Panc1 (cell line): Measurements from ENCODE around the gene SYT12. TPM values are rescaled to one million over a fixed set of nuclear protein-coding genes. Genes with fewer than 3 reads are reported as not detected.

ENCODE experiments used
- ATAC-seq: fragments of 200-7000 bp; cut with Tn5 transposase; 2 replicates; pipeline ENCODE4 v1.9.1; 2020; ENCODE audit warnings: mild to moderate bottlenecking, moderate library complexity
- BruUV-seq: library from RNA; stranded (reverse); fragments of 400-500 nt; replicated peaks from 2 replicates; lab custom pipeline; 2021; lab: Mats Ljungman, UMichigan
- CTCF ChIA-PET: fragments of 300-600 bp; sonication (Branson Sonifier 250); formaldehyde crosslinking; loops from one replicate; lab custom pipeline; 2022; ENCODE audit warnings: antibody characterized with exemption; lab: Charles Lee
- POLR2A ChIA-PET: fragments of 300-600 bp; sonication (Branson Sonifier 250); formaldehyde crosslinking; loops from one replicate; lab custom pipeline; 2022; ENCODE audit warnings: antibody characterized with exemption; lab: Charles Lee
- DNase-seq: peaks from one replicate; pipeline ENCODE4 v3.0.0-alpha.2; 2010; ENCODE audit warnings: low read depth, low spot score
- H3K27ac ChIP-seq: 2 replicates; pipeline ENCODE4 v1.5.1; 2011; ENCODE audit warnings: mild to moderate bottlenecking, low read length, inconsistent platforms
- H3K27me3 ChIP-seq: fragments of 200-500 bp; sonication (Bioruptor generic); 2 replicates; pipeline ENCODE4 v1.6.0; 2014; ENCODE audit warnings: low read length, inconsistent platforms; ENCODE audit not compliant: control insufficient read depth, insufficient read depth
- H3K36me3 ChIP-seq: fragments of 200-500 bp; sonication (Bioruptor generic); 2 replicates; pipeline ENCODE4 v1.5.1; 2014; ENCODE audit warnings: inconsistent platforms, mild to moderate bottlenecking, low read length, moderate library complexity; ENCODE audit not compliant: control insufficient read depth, insufficient read depth
- H3K4me1 ChIP-seq: 2 replicates; pipeline ENCODE4 v1.5.1; 2011; ENCODE audit warnings: inconsistent platforms, mild to moderate bottlenecking, low read length, moderate library complexity; ENCODE audit not compliant: control insufficient read depth, insufficient read depth
- H3K4me3 ChIP-seq, 2 experiments: 2 replicates each; pipeline ENCODE4 v1.5.1; 2011 to 2012; ENCODE audit warnings: low read depth in 2 of 2, low read length in 2 of 2, mild to moderate bottlenecking in 2 of 2, inconsistent platforms in 1 of 2, moderate library complexity in 1 of 2
- H3K9me3 ChIP-seq: fragments of 200-500 bp; sonication (Bioruptor generic); 2 replicates; pipeline ENCODE4 v1.5.1; 2014; ENCODE audit warnings: low read depth, mild to moderate bottlenecking, inconsistent platforms, low read length, moderate library complexity; ENCODE audit not compliant: control insufficient read depth, insufficient read depth
- CTCF ChIP-seq: fragments of 450-650 bp; IDR thresholded peaks from 2 replicates; pipeline ENCODE4 v1.5.1; 2017; ENCODE audit warnings: mild to moderate bottlenecking
- POLR2AphosphoS5 ChIP-seq: IDR thresholded peaks from 2 replicates; pipeline ENCODE4 v1.6.1; 2012; ENCODE audit warnings: mild to moderate bottlenecking, low read depth, low read length, moderate library complexity
- REST ChIP-seq, 2 experiments: IDR thresholded peaks; 2 replicates each; pipeline ENCODE4 v1.6.1; 2011 to 2012; ENCODE audit warnings: low read depth in 2 of 2, control low read depth in 1 of 2, low read length in 1 of 2, mild to moderate bottlenecking in 1 of 2, moderate library complexity in 1 of 2; ENCODE audit not compliant: insufficient read depth in 1 of 2
- SIN3A ChIP-seq: IDR thresholded peaks from 2 replicates; pipeline ENCODE4 v1.6.1; 2012; ENCODE audit warnings: low read depth, mild to moderate bottlenecking, low read length, moderate library complexity, borderline replicate concordance; ENCODE audit not compliant: insufficient read depth
- TCF7L2 ChIP-seq: IDR thresholded peaks from 2 replicates; pipeline ENCODE4 v1.6.1; 2011; ENCODE audit warnings: mild to moderate bottlenecking, low read depth, low read length, inconsistent platforms
- in situ Hi-C: cut with HindIII; loops from 2 replicates; pipeline ENCODE4 v1.10.0; 2016; ENCODE audit warnings: low sequenced_read_pairs, low pct_unique_long_range_greater_than_20kb
- intact Hi-C: fragments of 100-400 bp; cut with micrococcal nuclease; formaldehyde crosslinking; loops from one replicate; pipeline ENCODE4 v1.10.0; 2022; ENCODE audit not compliant: unreplicated experiment
- total RNA-seq: library from RNA; stranded (reverse); gene quantifications from one replicate; pipeline ENCODE4 v1.2.1, GENCODE V29; 2021; ENCODE audit not compliant: unreplicated experiment

Gene SYT12
- total RNA-seq, 1 experiment from 2014 or later = 0.62 TPM

- Histone ChIP-seq H3K36me3 (no peaks in the 10 kb centered on the region), H3K27me3 (no peaks in the 10 kb centered on the region), H3K4me3 (no peak overlapping the region), H3K4me1 (no peaks in the 10 kb centered on the region), H3K9me3 (no peaks in the 10 kb centered on the region), H3K27ac (no peak overlapping the region)
- DNase-seq (no peak), ATAC-seq (no peak)
- TF ChIP-seq CTCF (no peak), TCF7L2 (no peak), POLR2AphosphoS5 (no peak), REST (IDR thresholded peaks at IDR 0.05; ENCODE audit: insufficient read depth in 1 of 2, low read depth in 2 of 2, low read length in 1 of 2) (no peak), SIN3A (no peak)
- in situ Hi-C loops (no loop called here), intact Hi-C loops (no loop called here)
- BruUV-seq = no TSS peak
- CTCF ChIA-PET = no interaction called here
- POLR2A ChIA-PET = interaction anchor here (0.6 to 1.1 kb wide), 2 partner anchors 39 to 208 kb away, joined by 3 to 6 read pairs; no protein-coding TSS in a partner anchor
Measured at GRCh38 chr11:67014343-67014742, 8.6 kb upstream of the SYT12 start.

GRCh38 chr11:67015048-67015447 is 7.9 kb upstream of the SYT12 start:
- H3K9me3 ChIP-seq = no peaks in the 10 kb centered on the region
- TF ChIP-seq SIN3A = no peak
- TF ChIP-seq POLR2AphosphoS5 = no peak
- TF ChIP-seq TCF7L2 = no peak
- no peak for TF ChIP-seq REST (IDR thresholded peaks at IDR 0.05; ENCODE audit: insufficient read depth in 1 of 2, low read depth in 2 of 2, low read length in 1 of 2)
- no peak for TF ChIP-seq CTCF
- ATAC-seq = no peak
- no peaks in the 10 kb centered on the region for H3K36me3 ChIP-seq
- ChIA-PET POLR2A (interaction anchor here (1.1 kb wide), 1 partner anchor 38 kb away, joined by 3 read pairs; no protein-coding TSS in a partner anchor), CTCF (interaction anchor here (0.6 kb wide), 1 partner anchor 139 kb away, joined by 6 read pairs; no protein-coding TSS in a partner anchor)
- H3K27ac ChIP-seq = no peak overlapping the region
- BruUV-seq = no TSS peak
- H3K4me1 ChIP-seq = no peaks in the 10 kb centered on the region
- in situ Hi-C loops (no loop called here), intact Hi-C loops (no loop called here)
- no peaks in the 10 kb centered on the region for H3K27me3 ChIP-seq
- DNase-seq = no peak
- H3K4me3 ChIP-seq = no peak overlapping the region
